GM19395 (cell line): ENCODE measurements around the gene ZNF600.
"Not testable (repeated sequence)": the region's sequence is repeated elsewhere in the genome, so short reads cannot be mapped to it uniquely, and the experiment has no call there.

ENCODE experiments used
- ATAC-seq: cut with Tn5 transposase; IDR thresholded peaks from one replicate; pipeline ENCODE4 v1.9.1; 2021; ENCODE audit warnings: mild to moderate bottlenecking, moderate library complexity; ENCODE audit not compliant: unreplicated experiment

The ZNF600 gene

DNA sequence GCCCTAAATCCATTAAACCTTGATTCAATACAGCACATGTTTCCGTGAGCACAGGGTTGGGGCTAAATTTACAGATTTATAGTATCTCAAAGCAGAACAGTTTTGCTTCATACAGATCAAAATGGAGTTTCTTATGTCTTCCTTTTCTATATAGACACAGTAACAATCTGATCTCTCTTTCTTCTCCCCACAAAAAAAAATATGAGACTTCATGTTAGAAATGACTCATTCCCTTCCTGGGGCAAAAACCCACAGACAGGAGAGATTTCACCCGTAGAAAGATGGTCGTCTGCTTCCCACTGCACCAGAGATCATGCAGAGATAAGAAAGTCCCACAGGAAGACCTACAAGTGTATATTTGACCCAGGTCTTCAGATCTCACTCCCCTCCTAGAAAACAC, 44.1 kb downstream of the ZNF600 start:
- ATAC-seq: no peak

DNA sequence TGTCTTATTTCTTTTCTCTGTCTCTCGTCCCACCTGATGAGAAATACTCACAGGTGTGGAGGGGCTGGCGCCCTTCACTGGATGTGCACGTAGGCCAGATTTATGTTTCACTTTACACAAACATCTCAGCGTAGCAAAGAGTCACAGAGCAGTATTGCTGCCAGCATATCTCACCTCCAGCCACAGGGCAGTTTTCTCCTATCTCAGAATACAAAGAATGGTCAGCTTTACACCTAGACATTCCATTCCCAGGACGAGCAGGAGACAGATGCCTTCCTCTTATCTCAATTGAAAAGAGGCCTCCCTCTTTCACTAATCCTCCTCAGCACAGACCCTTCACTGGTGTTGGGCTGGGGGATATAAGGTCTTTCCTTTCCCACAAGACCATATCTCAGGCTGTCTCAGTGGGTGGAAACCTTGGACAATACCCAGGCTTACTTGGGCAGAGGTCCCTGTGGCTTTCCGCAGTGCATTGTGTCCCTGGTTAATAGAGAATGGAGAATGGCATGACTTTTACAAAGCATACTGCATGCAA, 44.6 kb downstream of the ZNF600 start:
- ATAC-seq: no peak

DNA sequence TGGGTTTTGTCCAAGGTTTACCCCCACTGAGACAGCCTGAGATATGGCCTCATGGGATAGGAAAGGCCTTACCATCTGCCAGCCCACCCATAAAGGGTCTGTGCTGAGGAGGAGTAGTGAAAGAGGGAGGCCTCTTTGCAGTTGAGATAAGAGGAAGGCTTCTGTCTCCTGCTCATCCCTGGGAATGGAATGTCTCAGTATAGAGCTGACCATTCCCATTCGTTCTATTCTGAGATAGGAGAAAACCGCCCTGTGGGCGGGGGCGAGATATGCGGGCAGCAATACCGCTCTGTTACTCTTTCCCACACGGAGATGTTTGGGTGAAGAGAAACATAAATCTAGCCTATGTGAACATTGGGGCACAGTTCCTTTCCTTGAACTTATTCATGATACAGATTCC, 45.2 kb downstream of the ZNF600 start:
- ATAC-seq: not testable (repeated sequence)

DNA sequence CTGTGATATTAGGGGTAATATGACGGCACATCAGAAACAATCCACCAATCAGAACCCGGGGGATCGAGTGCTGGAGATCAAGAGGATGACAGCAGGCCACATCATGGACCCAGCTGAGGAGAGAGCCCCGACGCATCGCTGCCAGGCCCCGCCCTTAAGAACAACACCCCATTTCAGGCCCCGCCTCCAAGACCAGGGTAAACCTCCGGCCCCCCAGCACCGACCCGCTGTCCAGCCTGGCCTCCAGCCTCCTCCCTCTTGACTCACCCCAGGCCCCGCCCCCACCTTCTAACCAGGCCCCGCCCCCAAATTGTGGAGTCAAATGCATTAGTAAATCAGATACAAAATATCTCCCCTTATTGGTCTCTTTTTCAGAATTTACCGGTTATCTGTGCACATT, 47.0 kb downstream of the ZNF600 start:
- no peak for ATAC-seq

DNA sequence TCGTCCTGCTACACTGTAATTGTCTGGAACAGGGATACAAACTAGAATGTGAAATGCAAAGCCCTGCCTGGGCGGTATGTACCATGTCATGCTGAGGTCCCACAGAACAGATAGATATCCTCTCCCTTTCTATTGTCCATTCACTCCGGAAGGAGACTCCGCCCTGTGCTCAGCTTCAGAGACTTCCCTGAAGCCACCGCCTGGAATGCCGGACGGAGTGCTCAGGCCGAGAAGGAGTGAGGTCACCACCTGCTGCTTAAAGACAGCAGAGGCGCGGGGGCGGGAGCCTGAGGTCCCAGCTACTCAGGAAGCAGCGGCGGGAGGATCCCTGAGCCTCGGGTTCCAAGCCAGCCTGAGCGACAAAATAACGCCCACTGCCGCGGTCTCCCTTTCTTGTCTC, 50.9 kb downstream of the ZNF600 start:
- no peak for ATAC-seq

DNA sequence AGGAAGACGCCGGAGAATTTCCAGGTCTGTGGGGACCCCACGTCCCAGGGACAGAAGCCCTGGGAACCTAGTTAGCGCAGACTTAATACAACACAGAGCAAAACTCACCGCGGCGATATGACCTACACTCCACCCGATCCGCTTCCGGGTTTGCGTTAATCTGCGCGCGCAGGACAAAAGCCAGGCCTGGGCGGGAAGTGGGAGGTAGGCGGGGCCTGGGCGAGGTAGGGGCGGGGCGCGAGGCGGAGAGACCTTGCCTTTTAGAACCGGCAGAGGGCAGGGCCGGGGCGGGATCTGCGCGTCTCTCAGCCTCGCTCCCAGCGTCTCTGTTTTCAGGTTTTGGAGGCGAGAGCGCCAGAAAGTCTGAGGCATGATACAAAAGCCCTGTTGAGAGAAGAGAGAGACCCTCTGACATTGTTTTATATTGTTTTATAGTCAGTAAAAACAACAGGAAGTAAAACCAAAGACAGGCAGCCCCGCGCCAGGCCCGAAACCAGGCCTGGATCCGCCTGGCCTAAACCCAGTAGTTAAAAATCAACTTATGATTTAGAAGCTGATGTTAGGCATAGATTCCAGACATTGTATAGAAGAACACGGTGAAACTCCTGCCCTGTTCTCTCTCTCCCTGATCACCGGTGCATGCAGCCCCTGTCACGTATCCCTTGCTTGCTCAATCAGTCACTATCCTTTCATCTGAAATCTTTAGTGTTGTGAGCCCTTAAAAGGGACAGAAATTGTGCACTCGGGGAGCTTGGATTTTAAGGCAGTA, 51.5 kb downstream of the ZNF600 start, which contains the start of gene ZNF611:
TSS of gene ZNF611 (minus strand) at position 152 of the 769 bp plus-strand sequence. CDS start 19,150 bp downstream, outside the sequence.
- ATAC-seq: peak; percentile 96

DNA sequence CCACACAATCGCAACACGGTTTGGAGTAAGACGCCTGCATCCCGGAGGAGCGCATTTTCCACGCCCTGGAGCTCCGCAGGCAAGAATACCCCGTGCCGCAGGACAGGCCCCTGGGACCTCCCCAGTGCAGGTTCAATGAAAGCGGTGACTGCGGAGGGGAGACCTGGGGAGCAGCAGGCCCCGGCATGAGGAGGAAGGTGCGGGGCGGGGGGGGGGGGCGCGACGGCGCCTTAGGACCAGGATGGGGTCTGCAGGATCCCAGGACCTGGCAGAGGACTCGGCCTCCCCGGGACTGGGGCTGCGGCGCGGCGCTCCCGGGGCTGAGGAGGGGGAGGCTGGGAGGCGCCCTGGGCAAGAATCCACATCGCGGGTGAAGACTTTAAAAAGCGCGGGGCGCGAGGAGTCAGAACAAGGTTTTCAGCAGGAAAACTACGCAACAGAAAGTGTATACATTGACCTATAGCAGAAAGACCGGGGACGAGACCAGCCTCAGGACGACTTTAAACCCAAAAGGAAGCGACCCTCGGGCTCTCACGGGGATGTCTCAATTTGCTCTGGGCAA, 52.2 kb downstream of the ZNF600 start:
- peak; percentile 39 for ATAC-seq

DNA sequence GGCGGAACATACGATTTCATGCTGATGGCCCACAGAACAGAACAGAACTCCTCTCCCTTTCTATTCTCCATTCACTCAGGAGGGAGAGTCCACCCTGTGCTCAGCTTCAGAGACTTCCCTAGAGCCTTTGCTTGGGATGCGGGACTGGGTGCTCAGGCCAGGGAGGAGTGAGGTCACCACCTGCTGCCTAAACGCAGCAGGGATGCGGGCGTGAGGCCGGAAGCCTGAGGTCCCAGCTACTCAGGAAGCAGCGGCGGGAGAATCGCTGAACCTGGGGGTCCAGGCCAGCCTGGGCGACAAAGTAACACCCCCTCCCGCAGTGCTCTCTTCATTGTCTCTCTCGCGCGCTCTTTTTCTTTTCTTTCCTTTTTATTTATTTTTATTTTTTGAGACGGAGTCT, 60.5 kb downstream of the ZNF600 start:
- not testable (repeated sequence) for ATAC-seq

DNA sequence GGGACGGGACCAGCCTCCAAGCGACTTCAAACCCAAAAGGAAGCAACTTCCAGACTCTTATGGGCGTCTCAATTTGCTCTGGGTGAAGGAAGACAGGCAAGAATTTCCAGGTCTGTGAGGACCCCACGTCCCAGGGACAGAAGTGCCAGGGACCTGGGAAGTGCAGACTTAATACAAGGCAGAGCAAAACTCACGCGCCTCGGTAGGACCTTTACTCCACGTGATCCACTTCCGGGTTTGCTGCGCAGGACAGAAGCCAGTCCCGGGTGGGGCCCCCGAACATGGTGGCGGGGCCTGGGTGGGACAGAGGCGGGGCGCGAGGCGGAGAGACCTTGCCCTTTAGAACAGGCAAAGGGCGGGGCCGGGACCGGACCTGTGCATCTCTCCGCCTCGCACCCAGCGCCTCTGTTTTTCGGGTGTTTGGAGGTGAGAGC, 61.0 kb downstream of the ZNF600 start:
- ATAC-seq: no peak

DNA sequence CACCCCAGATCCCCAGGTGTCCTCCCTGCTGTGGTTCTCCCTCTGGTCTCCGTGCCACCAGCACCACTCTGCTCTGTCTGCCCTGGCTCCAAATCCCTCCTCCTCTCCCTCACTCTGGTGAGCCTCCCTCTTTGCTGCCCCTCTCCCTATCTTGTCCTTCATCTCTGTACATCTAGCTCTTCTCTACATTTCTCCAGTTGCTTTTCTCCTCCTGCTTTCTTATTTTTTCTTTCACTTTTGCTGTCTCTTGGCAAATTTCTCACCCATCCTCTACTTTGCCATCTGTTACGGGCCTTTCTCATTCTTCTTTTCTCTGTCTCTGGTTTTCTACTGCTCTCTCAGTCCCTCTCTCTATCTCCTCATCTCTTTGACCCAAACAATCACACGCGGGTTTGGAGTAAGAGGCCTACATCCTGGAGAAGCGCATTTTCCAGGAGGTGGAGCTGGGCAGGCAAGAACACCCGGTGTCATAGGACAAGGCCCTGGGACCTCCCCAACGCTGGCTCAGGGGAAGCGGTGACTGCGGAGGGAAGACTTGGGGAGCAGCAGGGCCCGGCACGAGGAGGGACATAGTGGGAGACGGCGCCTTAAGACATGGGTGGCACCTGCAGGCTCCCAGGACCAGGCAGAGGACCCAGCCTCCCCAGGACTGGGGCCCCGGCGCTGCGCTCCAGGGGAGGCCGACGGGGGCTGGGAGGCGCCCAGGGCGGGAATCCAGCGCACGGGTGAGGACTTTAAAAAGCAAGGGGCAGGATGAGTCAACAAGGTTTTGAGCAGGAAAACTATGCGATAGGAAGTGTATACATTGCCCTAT, 61.7 kb downstream of the ZNF600 start:
- no peak for ATAC-seq

DNA sequence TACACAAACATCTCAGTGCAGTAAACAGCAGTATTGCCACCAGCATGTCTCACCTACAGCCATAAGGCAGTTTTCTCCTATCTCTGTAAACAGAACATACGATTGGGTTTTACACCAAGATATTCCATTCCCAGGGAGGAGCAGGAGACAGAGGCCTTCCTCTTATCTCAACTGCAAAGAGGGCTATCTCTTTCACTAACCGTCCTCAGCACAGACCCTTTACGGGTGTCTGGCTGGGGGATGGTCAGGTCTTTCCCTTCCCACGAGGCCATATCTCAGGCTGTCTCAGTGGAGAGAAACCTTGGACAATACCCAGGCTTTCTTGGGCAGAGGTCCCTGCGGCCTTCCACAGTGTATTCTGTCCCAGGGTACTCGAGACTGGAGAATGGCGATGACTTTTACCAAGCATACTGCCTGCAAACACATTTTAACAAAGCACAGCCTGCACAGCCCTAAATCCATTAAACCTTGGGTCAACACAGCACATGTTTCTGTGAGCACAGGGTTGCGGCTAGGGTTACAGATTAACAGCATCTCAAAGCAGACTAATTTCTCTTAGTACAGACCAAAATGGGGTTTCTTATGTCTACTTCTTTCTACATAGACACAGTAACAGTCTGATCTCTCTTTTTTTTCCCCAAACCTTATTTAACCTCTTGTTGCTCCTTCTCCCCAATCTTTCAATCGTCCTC, 62.5 kb downstream of the ZNF600 start:
- not testable (repeated sequence) for ATAC-seq

DNA sequence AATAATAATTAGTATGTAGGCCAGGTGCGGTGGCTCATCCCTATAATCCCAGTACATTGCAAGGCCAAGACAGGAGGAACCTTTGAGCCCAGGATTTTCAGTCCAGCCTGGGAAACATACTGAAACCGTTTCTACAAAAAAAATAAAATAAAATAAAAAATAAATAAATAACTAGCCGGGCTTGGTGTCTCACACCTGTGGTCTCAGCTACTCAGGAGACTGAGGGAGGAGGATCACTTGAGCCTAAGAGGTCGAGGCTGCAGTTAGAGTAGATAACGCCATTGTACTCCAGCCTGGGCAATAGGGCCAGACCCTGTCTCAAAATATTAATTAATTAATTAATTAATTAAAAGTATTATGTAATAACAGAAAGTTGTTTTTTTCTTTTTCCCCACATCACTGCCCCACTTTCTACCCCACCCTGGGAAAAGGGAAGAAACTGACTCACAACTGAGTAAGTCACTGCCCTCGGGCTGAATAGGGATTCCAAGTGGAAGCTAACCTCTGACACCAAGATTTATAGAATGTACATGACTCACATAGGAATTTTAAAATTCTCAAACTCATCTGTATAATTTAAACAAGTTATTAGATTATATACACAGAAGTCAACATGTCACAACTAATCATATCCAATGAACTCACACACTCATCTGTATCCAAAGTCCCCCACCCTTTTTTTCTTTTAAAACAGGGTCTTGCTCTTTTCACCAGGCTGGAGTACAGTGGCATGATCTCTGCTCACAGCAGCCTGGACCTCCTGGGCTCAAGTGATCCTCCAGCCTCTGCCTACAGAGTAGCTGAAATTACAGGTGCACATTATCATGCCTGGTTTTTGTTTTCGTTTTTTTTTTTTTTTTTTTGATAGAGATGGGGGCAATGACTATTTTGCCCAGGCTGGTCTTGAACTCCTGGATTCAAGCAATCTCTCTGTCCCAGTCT, 64.3 kb downstream of the ZNF600 start:
- no peak for ATAC-seq

DNA sequence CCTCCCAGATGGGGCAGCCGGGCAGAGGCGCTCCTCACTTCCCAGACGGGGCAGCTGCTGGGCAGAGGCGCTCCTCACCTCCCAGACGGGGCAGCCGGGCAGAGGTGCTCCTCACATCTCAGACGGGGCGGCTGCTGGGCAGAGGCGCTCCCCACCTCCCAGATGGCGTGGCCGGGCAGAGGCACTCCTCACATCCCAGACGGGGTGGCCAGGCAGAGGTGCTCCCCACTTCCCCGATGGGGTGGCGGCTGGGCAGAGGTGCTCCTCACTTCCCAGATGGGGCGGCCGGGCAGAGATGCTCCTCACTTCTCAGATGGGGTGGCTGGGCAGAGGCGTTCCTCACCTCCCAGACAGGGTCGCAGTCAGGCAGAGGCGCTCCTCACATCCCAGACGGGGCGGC, 66.0 kb downstream of the ZNF600 start:
- ATAC-seq: not testable (repeated sequence)

DNA sequence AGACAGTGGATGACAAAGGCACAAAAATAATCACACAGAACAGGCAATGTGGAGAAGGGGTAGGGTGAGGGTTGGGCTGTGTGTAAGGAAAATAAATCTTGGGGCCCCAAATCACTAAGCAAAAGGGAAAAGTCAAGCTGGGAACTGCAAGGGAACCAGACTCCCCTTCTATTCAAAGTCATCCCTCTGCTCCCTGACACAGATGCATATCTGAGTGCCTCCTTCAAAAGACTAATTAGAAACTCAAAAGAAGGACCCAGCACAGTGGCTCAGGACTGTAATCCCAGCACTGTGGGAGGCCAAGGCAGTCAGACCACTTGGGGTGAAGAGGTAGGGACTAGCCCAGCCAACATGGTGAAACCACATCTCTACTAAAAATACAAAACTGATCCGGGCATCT, 70.1 kb downstream of the ZNF600 start:
- no peak for ATAC-seq

DNA sequence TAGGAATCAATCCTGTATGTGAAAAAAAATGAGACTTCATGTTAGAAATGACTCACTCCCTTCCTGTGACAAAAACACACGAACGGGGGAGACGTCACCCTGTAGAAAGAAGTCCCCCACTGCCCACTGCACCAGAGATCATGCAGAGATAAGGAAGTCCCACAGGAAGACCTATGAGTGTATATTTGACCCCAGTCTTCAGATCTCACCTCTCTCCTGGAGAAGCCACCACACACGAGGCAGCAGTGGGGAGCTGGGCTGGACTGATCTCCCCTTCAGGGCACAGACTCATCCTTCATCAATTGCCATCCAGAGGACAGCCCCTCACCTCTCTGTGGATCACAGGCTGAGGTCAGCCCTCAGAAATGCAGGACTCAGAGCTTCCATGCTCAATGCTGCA, 70.7 kb downstream of the ZNF600 start:
- not testable (repeated sequence) for ATAC-seq

DNA sequence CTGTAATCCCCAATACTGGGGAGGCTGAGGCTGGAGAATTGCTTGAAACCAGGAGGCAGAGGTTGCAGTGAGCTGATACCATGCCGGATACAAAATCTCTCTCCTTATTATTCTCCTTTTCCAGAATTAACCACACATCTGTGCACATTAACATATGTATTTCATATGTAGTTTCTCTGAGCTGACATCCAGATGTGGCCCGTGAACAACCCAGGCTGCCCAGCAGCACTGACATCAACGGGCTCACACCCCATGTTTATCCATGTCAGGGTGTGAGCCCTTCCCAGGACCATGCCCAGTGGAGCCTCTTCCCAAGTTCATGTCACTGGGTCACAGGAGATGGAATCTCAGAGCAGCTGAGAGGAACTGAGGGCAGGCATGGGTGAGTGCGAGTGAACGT, 71.3 kb downstream of the ZNF600 start:
- ATAC-seq: not testable (repeated sequence)
